GM12878 (cell line): ENCODE data around the gene ELOVL5.

Experiments used
- CEBPZ ChIP-seq: fragments of 150-350 bp; IDR thresholded peaks from 2 replicates; pipeline ENCODE4 v1.6.1; 2016; ENCODE audit warnings: low read depth, low read length
- CTCF ChIP-seq, 3 experiments: IDR thresholded peaks in 2 of 3; conservative IDR thresholded peaks in 1 of 3; 2 replicates each; pipeline ENCODE4 v1.5.1; 2011; ENCODE audit warnings: low read depth in 3 of 3, low read length in 3 of 3, mild to moderate bottlenecking in 3 of 3, control low read depth in 2 of 3, moderate library complexity in 2 of 3, inconsistent platforms in 1 of 3, mixed read lengths in 1 of 3; ENCODE audit not compliant: control insufficient read depth in 2 of 3, insufficient read depth in 1 of 3; ENCODE audit errors: extremely low read depth in 1 of 3
- ELK1 ChIP-seq: IDR thresholded peaks from 2 replicates; pipeline ENCODE4 v1.6.1; 2012; ENCODE audit warnings: low read depth, low read length, improper control_type of control experiment
- FOS ChIP-seq: IDR thresholded peaks from 3 replicates; pipeline ENCODE4 v1.6.1; 2011; ENCODE audit warnings: borderline replicate concordance; ENCODE audit not compliant: insufficient read length; ENCODE audit errors: extremely low read depth
- NFIC ChIP-seq: IDR thresholded peaks from 2 replicates; pipeline ENCODE4 v1.6.1; 2012; ENCODE audit warnings: low read depth, mild to moderate bottlenecking, inconsistent platforms, low read length, moderate library complexity
- TAF1 ChIP-seq: IDR thresholded peaks from 2 replicates; pipeline ENCODE4 v1.6.1; 2011; ENCODE audit warnings: mild to moderate bottlenecking, low read depth, low read length, borderline replicate concordance

GRCh38 chr6:53338304-53338703 lies 10.4 kb downstream of the ELOVL5 start:
- TF ChIP-seq CTCF (IDR thresholded peaks at IDR 0.05 in 2 of 3, conservative IDR thresholded peaks at IDR 0.05 in 1 of 3; ENCODE audit: control insufficient read depth in 2 of 3, extremely low read depth in 1 of 3, insufficient read depth in 1 of 3, low read depth in 3 of 3, low read length in 3 of 3) = no peak
- no peak for TF ChIP-seq TAF1
- TF ChIP-seq NFIC = no peak
- TF ChIP-seq ELK1 = no peak
- TF ChIP-seq FOS = no peak
- TF ChIP-seq CEBPZ = no peak
